Stimulated activated CD8-positive, alpha-beta memory T cell treated with anti-CD3 and anti-CD28 coated beads, Interleukin-15, amount 100 ng/mL, for 24 hours (primary cell): ENCODE measurements around the gene GRK5.
"Not testable (repeated sequence)": the region's sequence is repeated elsewhere in the genome, so short reads cannot be mapped to it uniquely, and the experiment has no call there.

ENCODE experiments used
- DNase-seq: peaks from one replicate; pipeline ENCODE4 v3.0.0-alpha.2; 2020; ENCODE audit warnings: low read depth

GRK5 gene

GRCh38 chr10:119222537-119222936, 15.2 kb downstream of the GRK5 start:
- DNase-seq, result no peak

DNA sequence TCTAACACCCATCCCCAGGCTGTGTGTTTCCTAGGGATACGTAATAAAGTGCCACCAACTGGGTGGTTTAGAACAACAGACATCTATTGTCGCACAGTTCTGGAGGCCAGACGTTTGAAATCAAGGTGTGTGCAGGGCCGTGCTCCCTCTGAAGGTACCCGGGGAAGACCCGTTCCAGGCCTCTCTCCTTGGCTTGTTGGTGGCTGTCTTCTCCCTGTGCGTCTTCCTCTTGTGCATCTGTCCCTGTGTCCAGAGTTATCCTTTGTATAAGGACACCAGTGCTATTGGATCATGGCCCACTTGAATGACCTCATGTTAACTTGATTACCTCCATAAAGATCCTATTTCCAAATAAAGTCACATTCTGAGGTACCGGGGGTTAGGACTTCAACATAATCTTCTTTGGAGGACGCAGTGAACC, 15.6 kb downstream of the GRK5 start:
- no peak for DNase-seq

DNA sequence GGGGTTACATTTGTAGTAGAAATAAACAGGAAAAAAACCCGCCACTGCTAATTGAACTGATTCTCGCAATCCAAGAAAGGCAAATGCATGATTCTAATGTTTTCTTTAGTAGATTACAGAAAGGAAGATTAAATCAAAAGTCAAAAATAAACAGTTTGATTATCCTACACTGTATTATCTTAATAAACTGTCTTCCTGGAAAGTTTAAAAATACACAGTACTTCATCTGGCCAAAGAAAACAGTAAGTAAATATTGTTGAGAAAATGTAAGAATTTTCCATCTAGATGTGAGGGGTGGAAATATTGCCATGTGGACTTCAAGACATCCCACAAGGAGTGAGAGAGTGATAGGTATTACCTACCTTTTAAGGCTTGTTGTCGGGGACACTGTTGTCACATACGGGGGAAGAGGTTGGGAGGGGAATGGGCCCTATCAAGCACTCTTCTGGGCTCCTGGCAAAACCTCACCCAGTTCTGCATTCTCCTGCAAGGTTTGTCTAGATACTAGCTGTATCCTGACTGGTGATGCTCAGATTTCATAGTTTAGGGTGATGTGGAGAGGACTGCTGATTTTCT, 17.8 kb downstream of the GRK5 start:
- no peak for DNase-seq

DNA sequence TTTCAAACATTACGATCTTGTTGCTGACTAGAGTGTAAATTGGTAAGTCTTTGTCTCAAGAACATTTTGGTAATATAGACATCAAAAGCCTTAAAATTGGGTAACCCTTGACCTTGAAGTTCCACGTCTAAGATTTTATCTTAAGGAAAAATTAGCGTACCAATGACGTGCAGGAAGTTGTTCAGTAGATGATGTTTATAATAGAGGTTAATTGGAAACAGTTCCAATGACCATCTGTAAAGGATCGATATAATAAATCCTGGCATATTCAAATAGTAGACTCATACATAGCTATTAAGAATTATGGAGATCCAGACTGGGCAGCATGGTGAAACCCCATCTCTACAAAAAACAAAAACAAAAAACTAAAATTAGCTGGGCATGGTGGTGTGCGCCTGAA, 20.5 kb downstream of the GRK5 start:
- DNase-seq, result no peak

- DNase-seq, result no peak
Measured at GRCh38 chr10:119231654-119232053, 24.3 kb downstream of the GRK5 start.

GRCh38 chr10:119232439-119232838, 25.1 kb downstream of the GRK5 start:
- not testable (repeated sequence) for DNase-seq

- no peak for DNase-seq
Measured at GRCh38 chr10:119233123-119233820, 25.9 kb downstream of the GRK5 start.

DNA sequence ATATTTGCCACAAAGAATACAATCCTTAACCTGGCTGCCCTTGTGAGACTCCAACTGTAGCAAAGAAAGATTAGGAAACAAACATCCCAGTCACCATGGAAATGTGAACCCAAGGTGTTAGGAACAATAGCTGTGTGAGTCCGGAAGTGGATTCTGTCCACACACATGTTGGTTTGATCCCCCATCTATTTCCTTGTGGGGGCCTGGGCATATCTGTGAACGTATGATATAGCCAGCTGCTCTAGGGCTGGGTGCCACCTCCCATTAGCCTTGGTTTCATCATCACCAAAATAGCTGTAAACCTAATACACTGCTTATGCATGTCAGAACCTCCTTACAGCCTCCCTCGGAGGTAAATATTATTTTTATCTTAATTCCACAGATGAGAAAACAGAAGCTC, 26.4 kb downstream of the GRK5 start:
- no peak for DNase-seq

DNA sequence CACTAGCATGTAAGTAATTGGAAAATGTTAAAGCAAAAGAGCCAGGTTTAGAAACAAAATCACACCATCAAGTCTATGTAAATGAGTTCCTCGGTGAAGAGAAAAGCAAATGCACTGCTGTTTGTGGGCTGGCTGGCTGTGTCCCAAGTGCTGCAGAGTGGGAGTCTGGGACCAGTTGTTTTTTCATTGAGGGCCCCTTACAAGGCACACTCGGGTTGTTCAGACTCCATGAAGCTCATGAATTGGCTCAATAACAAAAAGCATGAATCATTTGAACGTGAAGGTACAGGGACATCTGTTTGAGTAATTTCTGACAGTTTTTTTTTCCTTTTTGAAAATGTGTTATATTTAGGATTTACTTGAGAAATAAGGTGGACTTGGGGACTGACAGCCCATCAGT, 28.0 kb downstream of the GRK5 start:
- DNase-seq, result no peak

DNA sequence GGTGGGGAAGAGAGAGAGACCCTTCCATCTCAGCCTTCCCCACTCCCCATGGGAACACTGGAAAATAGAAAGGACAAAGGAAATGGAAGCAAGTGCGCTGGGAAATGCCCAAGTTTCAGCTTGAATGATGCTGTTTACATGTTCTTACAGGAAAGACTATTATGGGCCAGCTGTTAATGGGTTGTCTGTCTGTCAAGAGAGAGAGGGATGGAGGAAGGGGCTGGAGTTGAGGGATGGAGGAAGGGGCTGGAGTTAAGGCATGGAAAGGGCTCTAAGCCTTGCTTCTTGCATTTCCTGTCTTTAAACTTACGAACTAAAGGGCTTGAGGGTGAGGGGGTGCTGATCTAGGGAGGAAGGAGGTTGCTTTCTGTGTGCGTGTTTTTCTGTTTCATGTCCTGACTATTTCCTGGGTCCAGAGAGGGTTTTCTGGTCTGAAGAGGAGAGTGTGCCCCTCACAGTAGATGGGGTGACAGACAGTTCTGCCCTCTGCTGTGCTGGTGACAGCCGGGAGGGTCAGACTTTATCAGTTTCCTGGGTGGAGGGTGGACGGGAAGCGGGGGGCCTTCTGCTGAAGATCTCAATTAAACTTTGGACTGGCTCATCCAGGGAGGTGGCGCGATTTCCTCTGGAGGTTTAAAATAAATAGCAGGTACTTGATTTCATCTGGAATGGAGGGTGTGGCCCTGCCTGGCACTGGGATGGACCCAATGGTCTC, 30.5 kb downstream of the GRK5 start:
- no peak for DNase-seq

DNA sequence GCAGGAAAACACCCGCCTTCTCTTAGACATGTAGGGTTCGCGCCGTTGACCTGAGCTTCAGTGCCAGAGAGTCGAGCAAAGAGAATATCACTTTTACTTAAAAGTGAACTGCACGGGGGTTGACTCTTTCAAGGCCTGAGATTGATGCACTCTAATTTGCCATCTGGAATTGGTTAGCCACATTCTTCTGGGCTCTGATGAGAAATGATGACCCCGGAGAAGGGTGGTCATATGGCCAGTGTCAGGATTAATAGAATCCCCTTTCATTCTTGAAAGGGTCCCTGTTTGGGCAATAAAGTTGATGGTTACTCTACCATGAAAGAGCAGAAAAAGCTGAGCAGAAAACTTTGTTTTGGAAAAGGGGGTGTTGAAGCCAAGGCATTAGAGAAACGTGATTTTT, 31.2 kb downstream of the GRK5 start:
- no peak for DNase-seq

DNA sequence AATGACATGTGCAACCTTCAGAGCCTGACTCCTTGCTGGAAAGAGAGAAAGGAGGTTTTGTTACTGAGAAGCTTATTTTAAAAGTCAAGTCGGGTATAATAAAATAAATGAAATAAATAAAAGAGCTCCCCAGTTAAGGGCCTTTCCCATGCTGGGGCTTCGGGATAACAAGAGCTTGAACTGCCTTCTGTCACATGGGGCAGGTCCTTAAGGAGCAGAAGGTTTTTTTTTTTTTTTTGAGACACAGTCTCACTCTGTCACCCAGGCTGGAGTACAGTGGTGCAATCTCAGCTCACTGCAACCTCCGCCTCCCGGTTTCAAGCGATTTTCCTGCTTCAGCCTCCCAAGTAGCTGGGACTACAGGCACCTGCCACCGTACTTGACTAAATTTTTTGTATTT, 31.6 kb downstream of the GRK5 start:
- DNase-seq, result not testable (repeated sequence)

DNA sequence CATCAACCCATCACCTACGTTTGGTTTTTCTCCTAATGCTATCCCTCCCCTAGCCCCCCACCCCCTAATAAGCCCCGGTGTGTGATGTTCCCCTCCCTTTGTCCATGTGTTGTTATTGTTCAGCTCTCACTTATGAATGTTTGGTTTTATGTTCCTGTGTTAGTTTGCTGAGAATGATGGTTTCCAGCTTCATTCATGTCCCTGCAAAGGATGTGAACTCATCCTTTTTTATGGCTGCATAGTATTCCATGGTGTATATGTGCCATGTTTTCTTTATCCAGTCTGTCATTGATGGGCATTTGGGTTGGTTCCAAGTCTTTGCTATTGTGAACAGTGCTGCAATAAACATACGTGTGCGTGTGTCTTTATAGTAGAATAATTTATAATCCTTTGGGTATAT, 32.3 kb downstream of the GRK5 start:
- not testable (repeated sequence) for DNase-seq

DNA sequence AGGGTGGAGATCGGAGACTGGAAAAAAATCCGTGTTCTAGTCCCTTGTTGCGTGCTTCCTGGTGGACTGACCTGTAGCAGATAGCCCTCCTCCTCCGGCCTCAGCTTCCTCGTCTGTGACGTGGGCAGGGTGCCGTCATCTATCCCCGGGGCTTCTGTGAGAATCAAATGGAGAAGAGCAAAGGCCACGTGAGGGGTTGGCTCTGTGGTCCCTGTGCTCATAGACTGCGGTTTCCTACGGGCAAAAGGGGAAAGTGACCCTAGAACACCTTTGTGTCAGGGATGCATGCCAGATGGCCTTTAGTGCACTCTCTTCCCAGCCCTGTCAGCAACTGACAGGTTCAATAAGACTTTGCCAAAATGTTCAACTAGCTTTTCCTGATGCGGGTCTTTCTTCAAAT, 33.7 kb downstream of the GRK5 start:
- DNase-seq, result no peak

- DNase-seq, result no peak
Measured at GRCh38 chr10:119242186-119242585, 34.8 kb downstream of the GRK5 start.

DNA sequence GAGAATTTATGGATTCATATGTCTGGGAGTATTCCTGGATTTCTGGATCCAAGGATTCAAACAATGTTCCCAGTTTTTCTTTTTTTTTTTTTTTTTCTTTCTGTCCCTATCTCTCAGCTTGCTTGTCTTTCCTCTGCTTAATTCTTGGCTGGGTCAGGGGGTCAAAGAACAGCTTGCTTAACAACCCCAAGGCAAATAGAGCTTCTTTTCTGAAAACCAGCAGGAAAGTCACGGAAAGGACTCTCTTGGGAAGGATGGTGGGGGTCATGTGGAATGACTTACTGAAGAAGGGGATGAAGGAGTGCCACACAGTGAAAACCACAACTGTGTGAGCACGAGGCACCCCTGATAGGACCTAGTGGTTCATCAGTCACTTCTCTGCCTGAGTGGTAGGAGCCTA, 36.1 kb downstream of the GRK5 start:
- DNase-seq, result no peak

- DNase-seq, result no peak
Measured at GRCh38 chr10:119243967-119244366, 36.6 kb downstream of the GRK5 start.

DNA sequence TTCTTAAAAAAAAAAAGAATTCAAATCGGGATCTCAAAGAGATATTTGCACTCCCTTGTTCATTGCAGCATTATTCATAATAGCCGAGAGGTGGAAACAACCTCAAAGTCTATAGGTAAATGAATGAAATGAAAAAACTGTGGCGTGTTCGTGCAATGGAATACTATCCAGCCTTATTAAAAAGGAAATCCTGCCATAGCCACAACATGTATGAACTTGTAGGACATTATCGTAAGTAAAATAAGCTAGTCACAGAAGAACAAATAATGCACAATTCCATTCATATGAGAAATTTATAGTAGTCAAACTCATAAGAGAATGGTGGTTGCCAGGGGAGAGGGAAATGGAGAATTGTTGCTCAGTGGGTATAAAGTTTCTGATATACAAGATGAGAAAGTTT, 37.9 kb downstream of the GRK5 start:
- no peak for DNase-seq

DNA sequence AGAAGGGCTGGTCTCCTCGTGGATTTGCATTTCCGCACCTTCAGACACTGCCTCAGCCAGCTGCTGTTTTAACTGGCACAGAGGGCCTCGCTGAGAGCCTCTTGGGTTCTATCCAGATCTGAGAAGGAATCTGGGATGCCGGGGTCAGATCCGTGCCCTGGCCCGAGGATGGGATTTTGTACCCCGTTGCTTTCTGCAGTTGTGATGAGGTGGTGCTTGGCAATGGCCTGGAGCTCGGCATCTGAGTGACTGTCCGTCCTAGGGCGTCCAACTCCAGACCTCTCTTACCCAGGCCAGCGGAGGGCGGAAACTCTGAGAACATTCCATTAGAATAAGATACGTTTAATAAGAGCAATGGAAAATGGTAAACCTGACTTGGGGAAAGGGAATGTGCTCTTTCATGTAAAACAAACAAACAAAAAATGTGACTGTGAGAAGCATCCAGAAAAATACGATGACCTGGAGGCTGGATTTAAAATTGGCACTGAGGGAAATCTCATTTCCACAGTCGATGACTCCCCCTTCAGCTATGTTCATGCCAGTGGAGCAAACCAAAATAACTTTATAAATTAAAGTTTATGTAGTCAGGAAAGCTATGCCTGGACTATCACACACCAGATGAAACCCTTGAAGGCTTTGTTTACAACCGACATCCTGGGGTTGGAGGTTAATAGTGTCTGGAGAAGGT, 39.6 kb downstream of the GRK5 start:
- no peak for DNase-seq

GRCh38 chr10:119247550-119247894, 40.2 kb downstream of the GRK5 start:
- DNase-seq, result no peak

GRCh38 chr10:119248184-119248583, 40.8 kb downstream of the GRK5 start:
- no peak for DNase-seq

GRCh38 chr10:119248681-119249080, 41.3 kb downstream of the GRK5 start:
- no peak for DNase-seq
